Tibial nerve (tissue), 4 donors: ENCODE data around the gene NAT16.

ENCODE experiments used
- EP300 ChIP-seq, 2 donors: sonication (generic); formaldehyde crosslinking; IDR thresholded peaks; one replicate each; pipeline ENCODE4 v1.6.1; 2017; ENCODE audit warnings: antibody characterized with exemption in 2 of 2, mild to moderate bottlenecking in 1 of 2
- POLR2A ChIP-seq, 2 donors: fragments of 450-650 bp; IDR thresholded peaks; one replicate each; pipeline ENCODE4 v1.6.1; 2017; ENCODE audit warnings: antibody characterized with exemption in 2 of 2, mild to moderate bottlenecking in 2 of 2, moderate library complexity in 2 of 2
- TF ChIP-seq, protein P1 (sequence below), 5 experiments: fragments of 200-600 bp in 3 of 5; fragments of 450-650 bp in 2 of 5; sonication (generic) in 3 of 5; IDR thresholded peaks; one replicate each; pipeline ENCODE4 v1.5.1; 2016 to 2019; ENCODE audit warnings: antibody characterized with exemption in 5 of 5, mild to moderate bottlenecking in 3 of 5, moderate library complexity in 2 of 5

GRCh38 chr7:101165958-101166647, 14.0 kb downstream of the NAT16 start:
- TF ChIP-seq, protein P1, sequence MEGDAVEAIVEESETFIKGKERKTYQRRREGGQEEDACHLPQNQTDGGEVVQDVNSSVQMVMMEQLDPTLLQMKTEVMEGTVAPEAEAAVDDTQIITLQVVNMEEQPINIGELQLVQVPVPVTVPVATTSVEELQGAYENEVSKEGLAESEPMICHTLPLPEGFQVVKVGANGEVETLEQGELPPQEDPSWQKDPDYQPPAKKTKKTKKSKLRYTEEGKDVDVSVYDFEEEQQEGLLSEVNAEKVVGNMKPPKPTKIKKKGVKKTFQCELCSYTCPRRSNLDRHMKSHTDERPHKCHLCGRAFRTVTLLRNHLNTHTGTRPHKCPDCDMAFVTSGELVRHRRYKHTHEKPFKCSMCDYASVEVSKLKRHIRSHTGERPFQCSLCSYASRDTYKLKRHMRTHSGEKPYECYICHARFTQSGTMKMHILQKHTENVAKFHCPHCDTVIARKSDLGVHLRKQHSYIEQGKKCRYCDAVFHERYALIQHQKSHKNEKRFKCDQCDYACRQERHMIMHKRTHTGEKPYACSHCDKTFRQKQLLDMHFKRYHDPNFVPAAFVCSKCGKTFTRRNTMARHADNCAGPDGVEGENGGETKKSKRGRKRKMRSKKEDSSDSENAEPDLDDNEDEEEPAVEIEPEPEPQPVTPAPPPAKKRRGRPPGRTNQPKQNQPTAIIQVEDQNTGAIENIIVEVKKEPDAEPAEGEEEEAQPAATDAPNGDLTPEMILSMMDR (IDR thresholded peaks at IDR 0.05) = no peak
- TF ChIP-seq EP300 (IDR thresholded peaks at IDR 0.05) (no peak), POLR2A (IDR thresholded peaks at IDR 0.05) (no peak)
